GM10266 (cell line): ENCODE measurements around the gene RND3.

ENCODE experiments used
- DNase-seq: peaks from one replicate; pipeline ENCODE4 v3.0.0; 2012; ENCODE audit errors: extremely low spot score
- TF ChIP-seq, protein P1 (sequence below): IDR thresholded peaks from 2 replicates; pipeline ENCODE4 v1.5.1; 2012; ENCODE audit warnings: mild to moderate bottlenecking, low read depth; ENCODE audit not compliant: control insufficient read depth, insufficient read depth; ENCODE audit errors: missing control alignments

RND3 gene

DNA sequence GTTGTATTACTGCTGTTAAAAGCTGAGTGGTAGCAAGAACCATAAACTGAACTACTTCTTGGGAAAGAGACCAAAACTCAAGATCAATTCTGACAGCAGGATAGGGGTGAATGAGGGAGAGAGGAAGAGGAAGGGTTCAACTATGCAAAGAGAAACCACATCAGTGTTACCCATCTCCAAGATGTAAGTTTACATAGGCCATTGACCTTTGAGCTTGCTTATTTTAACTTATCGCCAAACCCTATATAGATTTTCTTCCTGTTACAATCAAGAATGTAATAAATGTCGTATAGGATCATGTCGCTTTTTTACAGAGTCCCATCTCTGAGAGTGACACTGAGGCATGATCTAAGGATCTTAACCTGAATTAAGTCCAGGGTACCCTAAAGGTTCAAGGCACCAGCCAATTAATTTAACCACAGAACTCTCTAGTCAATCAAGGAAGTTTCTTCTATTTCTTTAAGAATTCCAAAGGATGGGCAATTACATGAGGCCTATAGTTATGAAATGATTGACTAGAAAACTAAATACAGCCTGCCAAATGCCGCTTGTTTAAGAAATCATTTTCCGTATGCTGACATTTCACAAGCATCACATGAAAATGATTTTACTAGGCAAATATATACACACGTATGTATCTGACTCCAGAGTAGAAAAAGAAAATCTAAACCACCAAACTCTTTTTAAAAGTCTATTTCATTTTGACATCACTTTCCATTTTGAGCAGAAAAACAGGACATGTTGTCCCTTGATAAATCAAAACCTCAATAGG lies 11.8 kb downstream of the RND3 start:
- no peak for DNase-seq
- TF ChIP-seq, protein P1, sequence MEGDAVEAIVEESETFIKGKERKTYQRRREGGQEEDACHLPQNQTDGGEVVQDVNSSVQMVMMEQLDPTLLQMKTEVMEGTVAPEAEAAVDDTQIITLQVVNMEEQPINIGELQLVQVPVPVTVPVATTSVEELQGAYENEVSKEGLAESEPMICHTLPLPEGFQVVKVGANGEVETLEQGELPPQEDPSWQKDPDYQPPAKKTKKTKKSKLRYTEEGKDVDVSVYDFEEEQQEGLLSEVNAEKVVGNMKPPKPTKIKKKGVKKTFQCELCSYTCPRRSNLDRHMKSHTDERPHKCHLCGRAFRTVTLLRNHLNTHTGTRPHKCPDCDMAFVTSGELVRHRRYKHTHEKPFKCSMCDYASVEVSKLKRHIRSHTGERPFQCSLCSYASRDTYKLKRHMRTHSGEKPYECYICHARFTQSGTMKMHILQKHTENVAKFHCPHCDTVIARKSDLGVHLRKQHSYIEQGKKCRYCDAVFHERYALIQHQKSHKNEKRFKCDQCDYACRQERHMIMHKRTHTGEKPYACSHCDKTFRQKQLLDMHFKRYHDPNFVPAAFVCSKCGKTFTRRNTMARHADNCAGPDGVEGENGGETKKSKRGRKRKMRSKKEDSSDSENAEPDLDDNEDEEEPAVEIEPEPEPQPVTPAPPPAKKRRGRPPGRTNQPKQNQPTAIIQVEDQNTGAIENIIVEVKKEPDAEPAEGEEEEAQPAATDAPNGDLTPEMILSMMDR: no peak

DNA sequence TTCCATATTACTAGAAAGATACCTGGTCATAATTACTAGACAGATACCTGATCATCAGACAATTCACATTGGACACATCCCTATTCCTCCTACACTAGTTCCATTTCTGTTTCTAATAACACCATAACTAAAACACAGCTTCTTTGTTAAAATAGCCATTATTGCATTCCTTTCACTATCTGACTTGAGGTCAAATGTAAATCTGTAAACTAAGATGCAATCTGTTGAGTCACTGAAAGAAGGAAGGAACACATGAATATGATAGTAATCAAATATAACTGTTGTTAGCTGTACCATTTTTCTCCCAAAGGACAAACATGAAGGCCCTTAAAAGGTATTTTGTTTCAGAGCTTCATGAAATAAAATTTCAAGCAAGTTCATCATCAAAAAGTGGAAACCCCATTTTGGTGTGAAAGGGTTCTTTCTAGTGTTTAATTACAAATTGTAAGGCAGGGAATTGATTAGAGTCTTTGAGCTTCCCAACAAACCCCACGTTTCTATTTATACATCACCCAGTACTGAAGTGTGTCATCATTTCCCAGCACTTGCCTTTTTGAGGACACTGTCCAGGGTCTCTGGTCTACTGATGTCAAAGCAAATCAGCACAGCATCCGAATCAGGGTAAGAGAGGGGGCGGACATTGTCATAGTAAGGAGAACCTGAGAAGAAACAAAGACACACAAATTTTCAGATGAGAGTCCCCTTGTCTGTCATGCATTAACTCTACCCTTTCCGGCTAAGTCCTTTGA lies 13.0 kb downstream of the RND3 start:
- no peak for DNase-seq
- TF ChIP-seq, protein P1: no peak

DNA sequence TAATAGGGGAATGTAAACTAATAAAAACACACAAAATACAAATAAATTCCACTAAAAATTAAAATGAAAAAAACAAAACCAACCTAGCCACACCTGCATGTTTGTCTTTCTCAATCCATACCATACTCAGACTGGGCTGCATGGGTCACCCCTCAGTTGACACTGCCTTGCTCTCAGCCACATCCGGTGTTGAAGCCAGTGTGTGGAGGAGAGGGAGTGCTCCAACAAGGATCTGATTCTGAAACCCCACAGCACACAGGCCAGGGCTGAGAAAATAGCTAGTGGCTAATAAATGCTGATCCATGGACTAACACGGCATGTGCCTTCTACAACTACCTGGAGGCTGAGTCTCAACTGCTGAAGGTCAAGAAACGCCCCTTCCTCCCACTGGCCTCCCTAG lies 13.7 kb downstream of the RND3 start:
- no peak for DNase-seq

DNA sequence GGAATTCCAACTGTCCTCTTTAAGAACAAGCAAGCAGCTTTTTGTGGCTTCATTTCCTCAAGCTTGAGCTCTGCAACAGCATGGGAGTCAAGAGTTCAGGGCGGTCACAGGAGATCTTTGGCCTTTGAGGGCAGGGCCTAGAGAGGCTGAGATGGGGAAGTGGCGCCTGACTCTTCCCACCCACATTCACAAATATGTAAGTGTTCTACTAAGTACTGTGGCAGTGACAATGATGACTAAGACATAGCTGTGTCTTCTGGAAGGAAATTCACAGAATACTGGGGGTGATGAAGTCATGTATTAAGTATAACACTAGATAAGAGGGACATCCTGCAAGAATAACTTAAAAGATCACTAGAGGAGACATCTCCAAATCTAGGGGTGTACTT lies 15.0 kb downstream of the RND3 start:
- TF ChIP-seq, protein P1: no peak

More for the DNA sequence above, 13.7 kb downstream of the RND3 start:
- TF ChIP-seq, protein P1: no peak

DNA sequence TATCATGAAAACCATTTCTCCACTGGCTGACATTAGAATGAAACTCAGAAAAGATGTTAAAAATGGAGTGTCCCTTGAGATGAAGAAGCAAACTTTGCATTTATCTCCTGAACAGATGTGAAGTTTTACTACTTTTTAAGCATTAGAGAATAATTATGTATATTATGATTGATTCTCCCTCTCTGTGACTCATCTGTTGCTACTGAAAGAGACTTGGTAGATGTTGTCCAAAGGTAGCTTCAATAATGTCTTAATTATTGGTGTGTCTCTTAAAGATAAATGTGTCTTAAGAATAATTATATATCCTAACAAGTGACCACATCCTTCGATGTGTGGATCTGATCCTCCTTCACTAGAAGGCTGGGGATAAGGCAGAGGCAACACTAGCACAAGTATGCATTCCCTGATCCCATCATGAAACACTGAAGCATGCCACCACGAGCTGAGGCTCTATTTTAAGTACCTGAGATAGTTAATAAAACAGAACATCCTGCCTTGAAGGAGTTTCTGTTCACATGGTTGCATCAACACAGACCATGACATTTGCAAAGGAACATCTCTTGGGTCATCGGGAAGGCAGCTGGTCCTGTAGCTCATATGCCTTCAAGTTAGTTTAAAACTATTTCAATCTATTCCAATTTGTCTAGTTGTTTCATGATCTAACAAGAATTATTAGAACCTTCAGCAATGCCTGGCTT lies 15.5 kb downstream of the RND3 start:
- TF ChIP-seq, protein P1: no peak
- no peak for DNase-seq

More for the DNA sequence above, 15.0 kb downstream of the RND3 start:
- DNase-seq: no peak

DNA sequence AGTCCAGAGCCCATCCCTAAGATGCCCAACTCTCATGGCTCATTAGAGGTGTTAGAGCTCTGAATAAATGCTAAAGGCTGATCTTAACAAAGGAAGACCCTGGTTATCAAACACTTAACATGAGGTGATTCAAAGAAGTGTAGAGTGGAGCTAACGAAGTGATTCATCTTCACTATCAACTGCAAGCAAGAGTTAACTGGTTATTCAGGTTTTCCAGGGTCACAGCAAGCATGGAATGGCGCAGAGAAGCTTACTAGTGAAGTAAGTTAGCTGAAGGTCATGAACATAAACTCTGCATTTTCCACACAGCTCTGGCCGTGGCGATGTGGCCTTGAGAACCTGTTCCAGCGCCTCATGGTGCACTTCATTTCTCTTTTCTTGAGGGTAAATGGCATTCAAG lies 17.0 kb downstream of the RND3 start:
- TF ChIP-seq, protein P1: no peak
- DNase-seq: no peak
